Suprapubic skin (tissue), 3 donors: ENCODE measurements around the gene ZSWIM3.

Experiments
- CTCF ChIP-seq, 2 donors: fragments of 200-600 bp in 1 of 2; fragments of 450-650 bp in 1 of 2; sonication (generic) in 1 of 2; IDR thresholded peaks; one replicate each; pipeline ENCODE4 v1.5.1; 2016 to 2019; ENCODE audit warnings: antibody characterized with exemption in 2 of 2, mild to moderate bottlenecking in 1 of 2, moderate library complexity in 1 of 2
- POLR2AphosphoS5 ChIP-seq, 3 donors: sonication (generic); formaldehyde crosslinking; IDR thresholded peaks; one replicate each; pipeline ENCODE4 v1.6.1; 2017; ENCODE audit warnings: antibody characterized with exemption in 3 of 3

GRCh38 chr20:45816951-45817350, 40.5 kb upstream of the ZSWIM3 start:
- TF ChIP-seq POLR2AphosphoS5 (IDR thresholded peaks at IDR 0.05) = no peak
- TF ChIP-seq CTCF (IDR thresholded peaks at IDR 0.05) = no peak
